ENCODE data around the gene KCNT2.

Gene KCNT2

GRCh38 chr1:196324345-196324744 is 283.9 kb downstream of the KCNT2 start:
- TF ChIP-seq, protein P1, sequence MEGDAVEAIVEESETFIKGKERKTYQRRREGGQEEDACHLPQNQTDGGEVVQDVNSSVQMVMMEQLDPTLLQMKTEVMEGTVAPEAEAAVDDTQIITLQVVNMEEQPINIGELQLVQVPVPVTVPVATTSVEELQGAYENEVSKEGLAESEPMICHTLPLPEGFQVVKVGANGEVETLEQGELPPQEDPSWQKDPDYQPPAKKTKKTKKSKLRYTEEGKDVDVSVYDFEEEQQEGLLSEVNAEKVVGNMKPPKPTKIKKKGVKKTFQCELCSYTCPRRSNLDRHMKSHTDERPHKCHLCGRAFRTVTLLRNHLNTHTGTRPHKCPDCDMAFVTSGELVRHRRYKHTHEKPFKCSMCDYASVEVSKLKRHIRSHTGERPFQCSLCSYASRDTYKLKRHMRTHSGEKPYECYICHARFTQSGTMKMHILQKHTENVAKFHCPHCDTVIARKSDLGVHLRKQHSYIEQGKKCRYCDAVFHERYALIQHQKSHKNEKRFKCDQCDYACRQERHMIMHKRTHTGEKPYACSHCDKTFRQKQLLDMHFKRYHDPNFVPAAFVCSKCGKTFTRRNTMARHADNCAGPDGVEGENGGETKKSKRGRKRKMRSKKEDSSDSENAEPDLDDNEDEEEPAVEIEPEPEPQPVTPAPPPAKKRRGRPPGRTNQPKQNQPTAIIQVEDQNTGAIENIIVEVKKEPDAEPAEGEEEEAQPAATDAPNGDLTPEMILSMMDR (IDR thresholded peaks at IDR 0.05; ENCODE audit: low read depth, low read length, missing control alignments): no peak
- H3K27ac ChIP-seq: no peak overlapping the region
- in situ Hi-C loops (cut with HindIII; ENCODE audit: low pct_ligation_motif_present, low sequenced_read_pairs): no loop called here

DNA sequence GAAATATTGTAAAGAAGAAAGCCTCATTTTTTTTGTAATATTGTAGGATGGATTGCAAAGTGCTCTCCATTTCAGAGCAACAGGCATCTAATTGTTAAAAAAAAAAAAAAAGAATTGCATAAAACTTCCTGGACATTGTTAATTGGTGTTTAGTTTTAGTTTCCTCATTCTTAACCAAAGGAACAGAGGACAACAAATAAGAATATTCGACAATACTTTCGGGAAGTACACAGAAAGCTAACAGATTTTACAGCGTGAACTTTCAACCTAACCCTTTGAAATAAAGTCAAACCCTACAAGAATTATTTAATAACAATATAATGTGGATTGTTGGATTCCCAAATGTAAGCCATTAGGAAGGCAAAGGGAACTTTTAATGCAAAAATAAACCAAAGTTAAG is 284.4 kb downstream of the KCNT2 start:
- H3K4me3 ChIP-seq (ENCODE audit: low read depth, low read length): no peak overlapping the region
- no peaks in the 10 kb centered on the region for H3K36me3 ChIP-seq (replicated peaks)
- no peaks in the 10 kb centered on the region for H3K27me3 ChIP-seq (replicated peaks)
- in situ Hi-C loops (cut with HindIII; ENCODE audit: low pct_ligation_motif_present, low sequenced_read_pairs): no loop called here
- DNase-seq: no peak
- TF ChIP-seq, protein P1 (IDR thresholded peaks at IDR 0.05; ENCODE audit: low read depth, low read length, missing control alignments): no peak
- H3K27ac ChIP-seq: no peak overlapping the region

More at GRCh38 chr1:196324345-196324744, 283.9 kb downstream of the KCNT2 start:
- Histone ChIP-seq H3K4me3 (ENCODE audit: low read depth, low read length) (no peak overlapping the region), H3K27me3 (replicated peaks) (no peaks in the 10 kb centered on the region), H3K36me3 (replicated peaks) (no peaks in the 10 kb centered on the region)
- no peak for DNase-seq

- H3K27ac ChIP-seq: no peak overlapping the region
- H3K4me3 ChIP-seq (ENCODE audit: low read depth, low read length): no peak overlapping the region
- in situ Hi-C loops (cut with HindIII; ENCODE audit: low pct_ligation_motif_present, low sequenced_read_pairs): no loop called here
- TF ChIP-seq, protein P1 (IDR thresholded peaks at IDR 0.05; ENCODE audit: low read depth, low read length, missing control alignments): no peak
- no peak for DNase-seq
- no peaks in the 10 kb centered on the region for H3K36me3 ChIP-seq (replicated peaks)
- no peaks in the 10 kb centered on the region for H3K27me3 ChIP-seq (replicated peaks)
These were observed 288.9 kb downstream of the KCNT2 start for GRCh38 chr1:196319301-196319700.

GRCh38 chr1:196317535-196318522 is 290.4 kb downstream of the KCNT2 start:
- TF ChIP-seq, protein P1 (IDR thresholded peaks at IDR 0.05; ENCODE audit: low read depth, low read length, missing control alignments): peak; percentile 81
- peak; percentile 35 for DNase-seq
- Histone ChIP-seq H3K4me3 (ENCODE audit: low read depth, low read length) (no peak overlapping the region), H3K27me3 (replicated peaks) (no peaks in the 10 kb centered on the region), H3K36me3 (replicated peaks) (no peaks in the 10 kb centered on the region), H3K27ac (no peak overlapping the region)
- in situ Hi-C loops (cut with HindIII; ENCODE audit: low pct_ligation_motif_present, low sequenced_read_pairs): no loop called here

- in situ Hi-C loops (cut with HindIII; ENCODE audit: low pct_ligation_motif_present, low sequenced_read_pairs): no loop called here
- H3K36me3 ChIP-seq (replicated peaks): no peaks in the 10 kb centered on the region
These were observed 295.5 kb downstream of the KCNT2 start for GRCh38 chr1:196312739-196313138.

More at GRCh38 chr1:196312739-196313138, 295.5 kb downstream of the KCNT2 start:
- Histone ChIP-seq H3K4me3 (ENCODE audit: low read depth, low read length) (no peak overlapping the region), H3K27me3 (replicated peaks) (no peaks in the 10 kb centered on the region), H3K27ac (no peak overlapping the region)
- DNase-seq: no peak
- TF ChIP-seq, protein P1 (IDR thresholded peaks at IDR 0.05; ENCODE audit: low read depth, low read length, missing control alignments): no peak

Measured in brain microvascular endothelial cell (primary cell).